ENCODE results near the gene DLK1.

GRCh38 chr14:100721568-100721967 lies 5.1 kb upstream of the DLK1 start:
- TF ChIP-seq CTCF (IDR thresholded peaks at IDR 0.05) (no peak), POLR2A (IDR thresholded peaks at IDR 0.05) (no peak)

Measured in body of pancreas (tissue), 4 donors.